Kidney capillary endothelial cell (primary cell): Measurements from ENCODE around the gene SHANK2.

ENCODE experiments used
- DNase-seq: peaks from one replicate; pipeline ENCODE4 v3.0.0-alpha.2; 2018; ENCODE audit warnings: low spot score

SHANK2 gene

DNA sequence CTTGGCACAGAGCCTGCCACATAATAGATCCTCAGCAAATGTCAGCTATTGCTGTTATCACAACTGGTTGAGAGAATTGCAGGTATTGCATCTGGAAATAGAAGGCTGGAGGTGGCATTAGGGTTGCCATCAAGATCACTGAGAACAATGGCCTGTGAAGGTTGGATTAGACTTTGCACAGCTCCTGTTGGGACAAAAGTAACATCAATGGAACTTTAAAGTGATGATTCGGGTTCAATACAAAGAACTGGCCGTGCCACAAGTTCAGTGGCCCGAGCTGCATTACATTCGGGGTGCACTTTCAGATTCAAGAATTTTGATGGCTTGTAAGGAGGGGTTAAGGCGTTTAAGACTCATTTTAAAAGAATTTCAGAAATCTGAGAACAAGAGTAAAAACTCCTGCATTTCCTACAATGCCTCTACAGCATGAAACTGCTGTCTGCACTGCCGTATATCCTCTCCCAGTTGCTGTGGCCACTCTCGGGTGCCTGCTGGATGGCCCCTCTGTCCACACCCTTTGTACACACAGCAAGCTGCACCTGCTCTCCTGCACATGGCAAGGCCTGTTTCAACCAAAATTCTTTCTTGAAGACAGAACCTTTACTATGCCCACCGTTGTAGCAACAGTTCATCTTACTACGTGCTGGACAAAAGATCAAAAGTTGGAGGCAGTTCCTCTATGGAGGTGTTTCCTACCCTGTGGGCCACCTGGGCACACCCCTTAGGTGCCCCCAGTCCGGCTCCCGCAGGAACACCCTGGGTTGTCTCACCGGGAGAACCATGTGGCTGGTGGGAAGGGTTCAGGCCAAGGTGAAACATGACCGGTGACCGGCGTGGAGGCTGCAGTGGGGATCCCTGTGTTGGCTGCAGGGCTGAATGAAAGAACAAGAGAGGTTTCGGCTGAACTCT, 17.5 kb upstream of the SHANK2 start:
- DNase-seq: no peak

DNA sequence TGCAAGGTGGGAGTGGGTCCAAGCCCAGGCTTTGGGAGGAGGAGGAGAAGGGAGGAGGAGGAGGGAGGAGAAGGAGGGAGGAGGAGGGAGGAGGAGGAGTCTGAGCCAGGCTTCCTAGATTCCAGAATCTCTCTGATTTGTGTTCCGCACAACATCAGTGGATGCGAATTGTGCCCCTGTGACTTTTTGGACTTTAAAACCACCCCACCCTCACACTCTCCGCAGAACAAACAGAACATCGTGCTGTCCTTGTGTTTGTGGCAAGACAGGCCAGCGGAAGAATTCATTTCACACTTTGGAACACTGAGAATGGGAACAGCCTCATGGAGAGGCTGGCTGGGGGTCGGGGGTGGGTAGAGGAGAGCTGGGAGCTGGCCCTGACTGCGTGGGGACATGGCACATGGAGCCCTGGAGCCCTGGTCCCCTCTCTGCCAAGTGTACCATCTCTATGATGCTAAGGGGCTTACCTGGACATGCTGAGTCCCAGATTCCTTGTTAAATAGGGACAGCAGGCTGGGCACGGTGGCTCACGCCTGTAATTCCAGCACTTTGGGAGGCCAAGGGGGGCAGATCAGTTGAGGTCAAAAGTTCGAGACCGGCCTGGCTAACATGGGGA, 16.4 kb upstream of the SHANK2 start:
- DNase-seq: no peak

DNA sequence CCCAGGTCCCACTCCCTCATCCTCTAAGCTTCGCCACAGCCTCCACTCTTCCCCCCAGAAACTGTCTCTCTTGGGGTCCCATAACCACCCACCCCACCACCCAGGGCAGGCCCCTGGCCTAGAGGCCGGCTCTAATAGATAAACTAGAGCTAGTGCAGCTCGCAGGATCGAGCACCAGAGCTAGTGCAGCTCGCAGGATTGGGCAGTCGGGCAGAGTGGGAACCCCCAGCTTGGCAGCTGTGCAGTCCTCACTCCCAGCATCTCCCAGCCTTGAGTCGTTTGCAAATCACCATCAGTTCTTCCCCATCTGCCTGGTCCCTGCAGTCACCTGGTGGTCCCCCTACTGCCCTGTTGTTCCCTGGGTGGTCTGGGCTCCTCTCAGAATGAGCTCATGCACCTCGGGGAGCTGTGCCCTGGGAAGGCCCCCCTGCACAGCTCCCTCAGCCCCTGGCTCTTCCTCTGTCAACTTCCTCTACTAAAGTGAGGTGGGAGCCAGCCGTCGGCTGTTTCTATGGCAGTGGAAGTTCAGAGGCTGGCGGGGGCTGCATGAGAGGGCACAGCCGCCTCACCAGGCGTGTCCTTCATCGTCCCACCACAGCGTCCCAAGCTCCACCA, 15.5 kb upstream of the SHANK2 start:
- DNase-seq: no peak

GRCh38 chr11:71266114-71266833, 13.9 kb upstream of the SHANK2 start:
- DNase-seq: no peak

GRCh38 chr11:71265559-71266092, 13.2 kb upstream of the SHANK2 start:
- DNase-seq: no peak

DNA sequence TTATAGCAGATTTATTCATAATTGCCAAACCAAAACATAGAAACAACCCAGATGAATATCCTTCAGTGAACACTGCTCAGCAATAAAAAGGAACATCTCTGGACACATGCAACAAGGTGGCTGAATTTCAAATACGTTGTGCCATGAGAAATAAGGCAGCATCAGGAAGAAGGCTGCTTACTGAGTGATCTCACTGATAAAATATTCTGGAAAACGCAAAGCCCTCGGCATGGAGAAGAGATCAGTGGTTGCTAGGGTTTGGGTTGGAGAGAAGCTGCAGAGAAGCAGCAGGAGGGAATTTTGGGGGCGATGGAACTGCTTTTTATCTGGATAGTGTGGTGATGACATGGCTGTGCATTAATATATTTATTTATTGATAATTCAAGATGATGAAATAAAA, 11.0 kb upstream of the SHANK2 start:
- DNase-seq: no peak

GRCh38 chr11:71255800-71256479, 3.6 kb upstream of the SHANK2 start:
- no peak for DNase-seq

- no peak for DNase-seq
Measured at GRCh38 chr11:71255323-71255722, 2.9 kb upstream of the SHANK2 start.

DNA sequence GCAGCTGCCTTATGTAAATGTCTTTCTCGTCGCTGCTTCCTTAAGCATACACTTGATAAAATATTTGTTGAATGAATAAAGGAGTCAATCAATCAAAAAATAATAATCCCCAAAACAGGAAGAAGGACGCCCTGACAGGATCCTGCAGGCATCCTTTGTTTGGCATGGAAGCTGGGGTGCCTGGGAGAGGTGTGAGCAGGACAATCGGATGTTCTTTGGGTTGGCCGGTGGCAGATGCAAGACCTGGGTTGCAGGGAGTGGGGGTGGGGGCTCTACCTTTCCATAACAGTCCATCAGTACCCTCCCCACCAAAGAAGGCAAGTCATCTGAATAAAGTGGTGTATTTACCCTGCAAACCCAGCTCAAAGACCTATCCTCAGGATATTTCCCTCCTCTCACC, 1.4 kb upstream of the SHANK2 start:
- DNase-seq: no peak

DNA sequence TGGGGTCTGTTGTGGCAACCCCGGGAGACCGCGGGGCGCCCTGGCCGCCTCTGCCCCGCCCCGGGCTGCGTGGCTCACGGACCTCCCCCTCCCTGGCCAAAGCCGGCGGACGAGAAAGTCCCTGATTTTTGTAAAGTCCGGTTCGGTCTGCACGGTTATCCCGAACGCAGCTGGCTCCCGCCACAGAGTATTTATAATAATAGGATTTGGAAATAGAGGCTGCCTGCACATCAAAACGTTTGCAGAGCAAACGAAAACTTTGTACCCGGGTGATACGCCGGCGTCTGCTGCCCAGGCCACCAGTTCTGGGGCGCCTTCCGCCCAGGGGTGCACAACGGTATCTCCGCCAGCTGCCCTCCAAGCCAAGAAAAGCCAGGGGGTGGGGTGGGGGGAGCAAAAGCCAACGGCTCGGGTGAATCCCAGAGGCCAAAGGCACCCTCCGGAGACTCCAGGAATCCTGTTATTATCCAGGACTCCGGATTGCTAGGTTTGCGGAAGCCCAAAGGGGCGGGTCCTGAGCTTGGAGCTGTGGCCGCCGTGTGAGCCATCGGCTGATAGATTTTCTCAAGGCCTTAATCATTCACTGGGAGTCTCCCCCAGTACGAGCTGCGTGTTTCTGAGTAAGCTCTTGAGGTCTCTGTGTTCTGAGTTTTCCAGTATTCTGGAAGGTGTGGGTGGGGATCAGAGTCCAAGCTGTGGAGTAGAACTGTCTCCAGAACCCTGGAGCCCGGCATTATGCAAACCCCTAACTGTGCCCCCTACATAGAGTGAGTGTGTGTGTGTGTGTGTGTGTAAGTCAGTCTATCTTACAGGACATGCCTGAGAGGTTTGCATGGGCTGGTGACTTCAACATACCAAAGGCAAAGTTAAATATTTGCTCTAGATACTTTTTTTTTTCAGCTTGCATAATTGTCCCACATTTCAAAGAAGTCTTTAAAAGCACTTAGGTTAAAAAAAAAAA, 673 bp upstream of the SHANK2 start:
- DNase-seq: no peak

DNA sequence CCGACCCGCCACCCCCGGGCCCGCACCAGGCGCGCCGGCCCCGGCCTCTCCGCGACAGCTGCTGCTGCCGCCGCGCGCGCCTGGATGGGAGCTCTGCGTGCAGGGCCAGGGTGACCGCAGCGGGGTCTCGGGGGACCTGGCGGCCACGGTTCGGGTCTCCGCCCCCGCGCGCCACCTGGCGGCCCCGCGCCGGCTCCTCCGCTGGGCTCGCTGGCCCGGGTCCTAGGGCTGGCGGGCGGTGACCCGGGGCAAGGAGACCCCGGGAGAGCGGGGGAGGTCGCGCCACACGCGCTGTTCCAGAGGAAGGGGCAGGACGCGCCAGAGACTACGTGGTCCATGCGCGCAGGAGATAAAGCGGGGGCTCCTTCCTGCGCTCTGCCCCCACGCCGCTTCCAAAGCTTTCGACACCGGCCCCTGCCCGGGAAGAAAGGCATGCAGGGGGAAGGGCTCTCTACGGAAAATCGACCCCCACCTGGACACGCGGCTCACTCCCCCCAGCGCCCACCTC, 562 bp downstream of the SHANK2 start:
- DNase-seq: no peak

DNA sequence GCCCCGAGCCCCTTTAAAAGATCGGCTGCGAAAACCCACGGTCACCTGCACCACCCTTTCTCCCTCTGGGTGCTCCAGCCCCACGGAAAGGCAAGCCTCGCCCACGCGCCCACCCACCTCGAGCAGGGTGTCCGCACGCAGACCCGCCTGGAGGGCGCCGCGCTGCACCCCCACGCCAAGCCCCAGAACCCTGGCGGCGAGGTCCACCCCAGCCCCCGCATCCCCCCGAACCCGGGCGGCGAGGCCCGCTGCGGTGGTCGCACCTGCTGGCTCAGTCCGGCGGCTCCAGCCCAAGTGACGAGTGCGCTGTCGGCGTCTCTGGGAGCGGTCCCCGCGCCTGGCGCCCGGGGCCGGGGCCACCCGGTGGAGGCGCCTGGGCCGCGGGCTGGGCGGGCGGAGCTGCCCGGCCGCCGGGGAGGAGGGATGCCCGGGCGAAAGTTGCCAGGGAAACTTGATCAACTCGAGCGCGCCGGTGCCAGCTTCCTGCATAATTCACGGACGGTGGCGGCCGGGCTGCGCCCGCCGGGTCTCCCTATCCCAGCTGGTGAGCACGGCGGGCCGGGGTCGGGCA, 1.1 kb downstream of the SHANK2 start:
- no peak for DNase-seq

DNA sequence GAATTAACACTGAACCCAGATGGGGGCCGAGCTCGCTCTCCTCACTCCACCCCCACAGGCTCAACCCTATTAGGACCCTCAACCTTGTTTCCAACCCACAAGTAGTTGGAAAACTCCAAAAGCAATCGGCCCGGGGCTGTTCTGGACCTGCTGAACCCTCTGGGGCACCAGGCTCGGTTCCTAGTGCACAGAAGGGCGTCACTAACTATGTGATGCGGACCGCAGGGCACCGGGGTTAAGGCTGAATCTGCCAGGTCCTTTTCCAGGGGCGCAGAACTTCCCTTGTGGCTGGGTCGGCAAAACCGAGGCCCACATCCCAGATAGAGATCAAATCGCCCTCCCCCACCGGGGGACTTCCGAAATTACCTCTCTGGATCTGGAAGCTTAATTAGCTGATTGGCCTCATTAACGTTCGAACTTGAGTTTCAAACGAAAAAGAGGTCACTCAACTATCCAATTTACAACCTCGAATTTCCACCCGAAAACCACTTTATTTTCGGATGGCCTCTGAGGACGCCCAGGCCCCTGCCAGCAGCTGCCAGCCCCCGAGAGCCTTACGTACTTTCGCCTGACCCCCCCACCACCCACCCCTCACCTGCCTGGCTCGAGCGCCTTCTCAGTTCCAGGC, 1.7 kb downstream of the SHANK2 start:
- no peak for DNase-seq

- no peak for DNase-seq
Measured at GRCh38 chr11:71249301-71249700, 3.1 kb downstream of the SHANK2 start.

DNA sequence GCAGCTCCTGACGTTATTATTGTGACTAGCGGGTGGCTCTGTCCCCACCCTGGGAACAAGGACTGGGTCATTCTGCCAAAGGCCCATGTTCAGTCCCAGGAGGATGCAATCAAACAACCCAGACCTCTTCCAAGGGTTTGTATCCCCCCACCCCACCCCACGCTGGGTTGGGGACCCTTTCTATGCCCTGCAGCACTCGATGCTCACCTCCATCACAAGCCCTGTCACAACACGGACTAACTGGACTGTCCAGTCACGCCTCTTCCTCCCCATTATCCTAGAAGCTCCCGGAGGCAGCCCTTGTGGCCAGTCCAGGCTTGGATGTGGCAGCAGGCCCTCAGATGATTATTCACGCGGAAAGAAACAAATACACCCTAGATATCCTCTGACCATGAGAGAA, 3.7 kb downstream of the SHANK2 start:
- DNase-seq: no peak

DNA sequence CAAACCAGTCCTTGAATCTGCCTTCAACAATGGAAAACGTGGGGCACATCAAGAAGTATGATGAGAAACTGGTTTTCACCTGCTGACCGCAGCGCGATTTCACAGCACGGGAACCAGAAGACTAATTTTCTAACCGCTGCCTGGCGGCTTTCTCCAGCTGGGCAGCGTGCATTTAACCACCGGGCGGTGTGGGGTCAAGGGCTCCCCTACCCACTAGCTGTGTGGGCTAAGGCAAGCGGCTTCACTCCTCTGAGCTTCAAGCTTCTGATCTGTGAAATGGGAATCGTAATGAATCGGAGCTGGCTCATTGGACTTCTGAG, 4.2 kb downstream of the SHANK2 start:
- no peak for DNase-seq

GRCh38 chr11:71247551-71248250, 4.7 kb downstream of the SHANK2 start:
- no peak for DNase-seq

DNA sequence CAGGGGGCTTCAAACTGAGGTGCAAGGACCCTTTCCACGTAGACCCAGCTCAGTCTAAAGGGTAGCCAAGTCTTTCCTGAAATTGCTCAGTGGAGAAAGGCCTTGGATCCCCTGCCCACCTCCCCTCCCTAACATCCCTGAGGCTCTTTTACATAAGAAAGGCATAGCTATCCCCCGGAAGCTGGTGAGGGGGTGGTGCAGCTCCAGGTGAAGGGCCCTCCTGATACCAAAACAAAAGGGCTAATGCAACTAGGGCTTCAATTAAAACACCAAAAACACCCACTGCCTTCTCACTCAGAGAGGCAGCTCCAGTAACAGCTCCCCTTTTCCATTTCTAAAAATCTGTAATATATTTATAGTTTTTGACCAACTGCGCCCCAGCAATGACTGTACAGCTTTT, 5.8 kb downstream of the SHANK2 start:
- no peak for DNase-seq
